Amygdala (tissue), 56 donors: ENCODE measurements around the gene UXS1.

Experiments used
- DNase-seq, 56 donors: peaks; one replicate each; lab custom pipeline; 2025; lab: John Stamatoyannopoulos, UW

The UXS1 gene

GRCh38 chr2:106058469-106059137 lies 135.5 kb downstream of the UXS1 start:
- no peak for DNase-seq

GRCh38 chr2:106057206-106057605 lies 136.9 kb downstream of the UXS1 start:
- no peak for DNase-seq

GRCh38 chr2:106054880-106055655 lies 139.0 kb downstream of the UXS1 start:
- no peak for DNase-seq

- DNase-seq, result no peak
Measured at GRCh38 chr2:106054321-106054720, 139.8 kb downstream of the UXS1 start.

- no peak for DNase-seq
Measured at GRCh38 chr2:106053581-106053980, 140.5 kb downstream of the UXS1 start.

GRCh38 chr2:106053116-106053515 lies 141.0 kb downstream of the UXS1 start:
- DNase-seq, result no peak

GRCh38 chr2:106044859-106045258 lies 149.2 kb downstream of the UXS1 start:
- DNase-seq, result no peak

GRCh38 chr2:106044021-106044420 lies 150.1 kb downstream of the UXS1 start:
- no peak for DNase-seq
